Adrenal gland (tissue), 5 donors: ENCODE data around the gene CST2.

Experiments used
- POLR2A ChIP-seq, 2 donors: fragments of 450-650 bp; IDR thresholded peaks; one replicate each; pipeline ENCODE4 v1.6.1; 2017; ENCODE audit warnings: antibody characterized with exemption in 2 of 2, mild to moderate bottlenecking in 2 of 2, moderate library complexity in 1 of 2
- TF ChIP-seq, protein P1 (sequence below), 6 experiments: fragments of 450-650 bp in 4 of 6; fragments of 200-600 bp in 2 of 6; sonication (generic) in 1 of 6; IDR thresholded peaks; 1 replicate in 5 of 6; 2 replicates in 1 of 6; pipeline versions ENCODE4 v1.5.1 to v1.8.0; 2016 to 2021; ENCODE audit warnings: antibody characterized with exemption in 6 of 6, mild to moderate bottlenecking in 2 of 6, moderate library complexity in 1 of 6
- donor health status: DM: no; HTN: no; CAD: no.

GRCh38 chr20:23820493-23820892 is 6.0 kb downstream of the CST2 start:
- TF ChIP-seq, protein P1, sequence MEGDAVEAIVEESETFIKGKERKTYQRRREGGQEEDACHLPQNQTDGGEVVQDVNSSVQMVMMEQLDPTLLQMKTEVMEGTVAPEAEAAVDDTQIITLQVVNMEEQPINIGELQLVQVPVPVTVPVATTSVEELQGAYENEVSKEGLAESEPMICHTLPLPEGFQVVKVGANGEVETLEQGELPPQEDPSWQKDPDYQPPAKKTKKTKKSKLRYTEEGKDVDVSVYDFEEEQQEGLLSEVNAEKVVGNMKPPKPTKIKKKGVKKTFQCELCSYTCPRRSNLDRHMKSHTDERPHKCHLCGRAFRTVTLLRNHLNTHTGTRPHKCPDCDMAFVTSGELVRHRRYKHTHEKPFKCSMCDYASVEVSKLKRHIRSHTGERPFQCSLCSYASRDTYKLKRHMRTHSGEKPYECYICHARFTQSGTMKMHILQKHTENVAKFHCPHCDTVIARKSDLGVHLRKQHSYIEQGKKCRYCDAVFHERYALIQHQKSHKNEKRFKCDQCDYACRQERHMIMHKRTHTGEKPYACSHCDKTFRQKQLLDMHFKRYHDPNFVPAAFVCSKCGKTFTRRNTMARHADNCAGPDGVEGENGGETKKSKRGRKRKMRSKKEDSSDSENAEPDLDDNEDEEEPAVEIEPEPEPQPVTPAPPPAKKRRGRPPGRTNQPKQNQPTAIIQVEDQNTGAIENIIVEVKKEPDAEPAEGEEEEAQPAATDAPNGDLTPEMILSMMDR (IDR thresholded peaks at IDR 0.05): no peak
- no peak for TF ChIP-seq POLR2A (IDR thresholded peaks at IDR 0.05)
